GM12872 (cell line): ENCODE results near the gene BTD.

Source experiments
- CTCF ChIP-seq: IDR thresholded peaks from 3 replicates; pipeline ENCODE4 v1.5.1; 2011; ENCODE audit warnings: low read depth, mild to moderate bottlenecking, low read length, moderate library complexity; ENCODE audit not compliant: insufficient read depth

Gene BTD

GRCh38 chr3:15645740-15646501 is 44.4 kb downstream of the BTD start:
- TF ChIP-seq CTCF = no peak

DNA sequence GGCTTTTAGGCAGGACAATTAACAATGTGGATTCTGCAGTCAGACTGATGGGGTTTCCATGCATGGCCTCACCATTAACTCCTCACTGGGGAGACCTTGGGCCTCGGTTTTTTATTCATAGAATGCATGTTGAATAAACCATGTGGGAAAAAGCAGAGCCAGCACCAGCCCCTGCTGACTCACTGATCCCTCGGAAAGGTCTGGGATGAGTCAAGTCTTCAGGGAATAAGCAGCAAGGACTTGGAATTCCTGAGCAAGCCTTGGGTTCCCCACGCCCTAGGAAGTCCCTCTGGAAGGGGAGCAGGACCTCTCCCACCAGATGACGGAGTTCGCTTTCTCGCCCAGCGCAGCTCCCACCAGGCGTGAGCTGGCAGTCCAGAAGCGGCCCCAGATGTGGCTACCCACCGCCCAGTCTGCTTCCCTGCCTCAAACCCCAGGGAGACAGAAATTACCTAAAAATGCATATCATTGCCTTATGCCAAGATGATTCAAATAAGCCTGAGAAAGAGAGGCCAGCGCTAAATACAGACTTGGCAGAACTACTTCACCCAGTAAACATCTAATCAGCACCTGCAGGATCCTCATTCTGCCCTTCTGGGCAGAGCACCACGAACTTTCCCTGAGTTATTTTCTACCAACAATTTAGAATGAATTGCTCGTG is 45.4 kb downstream of the BTD start:
- no peak for TF ChIP-seq CTCF

DNA sequence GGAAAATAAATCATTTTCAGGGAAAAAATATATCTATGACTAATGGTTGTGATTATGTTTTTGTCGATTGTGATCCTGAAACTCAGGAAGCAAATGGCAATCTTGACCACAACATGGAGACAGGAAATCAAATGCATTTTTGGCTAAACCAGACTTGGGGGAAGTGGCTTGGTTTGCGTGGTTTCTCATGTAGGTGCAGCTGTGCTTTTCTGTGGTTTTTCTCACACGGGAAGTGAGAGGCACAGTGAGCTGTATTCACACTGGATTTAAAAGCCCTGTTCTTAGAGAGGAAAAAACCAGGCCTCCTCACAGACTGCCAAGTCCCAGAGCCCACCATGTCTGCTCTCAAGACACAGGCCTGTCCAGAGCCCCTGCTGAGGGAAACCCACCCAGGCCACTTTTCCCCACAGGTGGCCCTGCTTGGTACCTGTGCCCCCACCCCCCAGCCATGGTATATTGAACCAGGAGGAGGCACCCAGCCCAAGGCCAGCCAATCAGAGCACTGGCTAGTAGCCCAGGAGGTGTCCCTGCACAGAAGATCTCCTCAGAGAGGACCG is 46.1 kb downstream of the BTD start:
- TF ChIP-seq CTCF = no peak

DNA sequence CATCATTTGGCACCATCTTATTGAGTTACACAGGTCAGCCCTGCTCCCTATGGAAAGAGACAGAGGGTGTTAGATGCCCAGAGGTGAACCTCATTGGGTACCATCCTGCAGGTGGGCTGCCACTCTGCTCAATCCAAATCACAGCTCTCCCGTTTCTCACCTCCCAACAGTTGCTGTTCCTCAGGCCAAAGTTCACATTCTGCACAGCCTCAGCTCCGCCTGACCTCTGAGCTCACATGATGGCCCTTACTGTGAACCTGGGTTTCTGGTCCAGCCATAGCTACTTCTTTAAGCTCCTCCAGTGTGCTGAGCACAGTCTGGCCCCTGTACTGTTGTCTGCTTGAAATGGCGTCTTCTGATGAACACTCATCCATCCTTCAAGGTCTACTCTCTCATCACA is 47.8 kb downstream of the BTD start:
- no peak for TF ChIP-seq CTCF

DNA sequence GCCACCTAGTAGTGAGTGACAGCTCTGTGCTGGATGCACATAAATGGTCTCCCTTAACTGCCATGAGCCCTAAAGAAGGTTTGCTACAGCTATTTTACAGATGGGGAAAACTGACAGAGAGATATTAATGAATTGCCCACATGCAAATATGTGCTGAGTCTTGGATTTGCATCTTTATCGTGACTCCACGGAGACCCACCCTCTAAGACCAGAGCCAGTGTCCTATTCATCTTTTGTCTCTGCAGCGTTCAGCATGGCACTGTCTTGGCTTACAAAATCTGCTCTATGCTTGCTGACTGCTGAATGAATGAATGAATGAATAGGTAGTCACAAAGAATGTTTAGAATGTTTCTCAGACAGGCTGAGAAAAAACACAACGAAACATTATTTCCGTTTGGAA is 48.3 kb downstream of the BTD start:
- no peak for TF ChIP-seq CTCF

GRCh38 chr3:15651396-15651795 is 49.9 kb downstream of the BTD start:
- no peak for TF ChIP-seq CTCF

- no peak for TF ChIP-seq CTCF
These were observed 51.8 kb downstream of the BTD start for GRCh38 chr3:15653321-15653720.
